B cell (primary cell): ENCODE results near the gene POLK. TPM values are rescaled to one million over a fixed set of nuclear protein-coding genes. Genes with fewer than 3 reads are reported as not detected.

Experiments
- ATAC-seq: fragments of 200-7000 bp; cut with Tn5 transposase; one replicate; pipeline ENCODE4 v1.10.0; 2021; ENCODE audit warnings: low read depth, mild to moderate bottlenecking, moderate number of reproducible peaks, moderate library complexity
- CTCF ChIA-PET: fragments of 350-600 bp; sonication (Branson Sonifier 250); formaldehyde crosslinking; loops from one replicate; lab custom pipeline; 2021; ENCODE audit warnings: antibody characterized with exemption, inconsistent platforms; lab: Charles Lee
- POLR2A ChIA-PET: fragments of 350-600 bp; sonication (Branson Sonifier 250); formaldehyde crosslinking; loops from one replicate; lab custom pipeline; 2021; ENCODE audit warnings: antibody characterized with exemption; lab: Charles Lee
- DNase-seq: peaks from one replicate; pipeline ENCODE4 v3.0.0; 2013
- H2AFZ ChIP-seq: 2 replicates; pipeline ENCODE4 v1.6.1; 2012; ENCODE audit warnings: mild to moderate bottlenecking, low read depth, low read length; ENCODE audit not compliant: insufficient read depth, poor library complexity, severe bottlenecking
- H3K27ac ChIP-seq, 2 donors: 1 replicate in 1 of 2; 2 replicates in 1 of 2; pipeline ENCODE4 v1.5.1; 2012 to 2013; ENCODE audit warnings: low read length in 2 of 2, mild to moderate bottlenecking in 2 of 2, moderate library complexity in 1 of 2
- H3K27me3 ChIP-seq, 4 experiments: fragments of 200-600 bp in 1 of 4; sonication (generic) in 1 of 4; replicated peaks in 1 of 4; 1 replicate in 2 of 4; 2 replicates in 2 of 4; pipeline versions ENCODE4 v1.6.1 to v1.7.0; 2013 to 2016; ENCODE audit warnings: low read length in 3 of 4, mild to moderate bottlenecking in 2 of 4, mixed read lengths in 1 of 4, moderate library complexity in 1 of 4; ENCODE audit not compliant: insufficient read depth in 4 of 4, control insufficient read depth in 3 of 4; ENCODE audit errors: control extremely low read depth in 1 of 4
- H3K36me3 ChIP-seq, 2 experiments: replicated peaks in 1 of 2; 1 replicate in 1 of 2; 2 replicates in 1 of 2; pipeline versions ENCODE4 v1.6.1 to v1.7.1; 2013; ENCODE audit warnings: low read length in 1 of 2; ENCODE audit not compliant: insufficient read depth in 2 of 2, control insufficient read depth in 1 of 2; ENCODE audit errors: control extremely low read depth in 1 of 2, extremely low read depth in 1 of 2
- H3K4me1 ChIP-seq, 2 donors: fragments of 200-600 bp in 1 of 2; sonication (generic) in 1 of 2; 1 replicate in 1 of 2; 2 replicates in 1 of 2; pipeline versions ENCODE4 v1.5.1 to v1.6.1; 2013 to 2017; ENCODE audit warnings: low read length in 2 of 2; ENCODE audit not compliant: control insufficient read depth in 2 of 2, insufficient read depth in 2 of 2
- H3K4me2 ChIP-seq: replicated peaks from 2 replicates; pipeline ENCODE3; 2012; ENCODE audit warnings: mild to moderate bottlenecking, low read depth, low read length; ENCODE audit not compliant: poor library complexity, severe bottlenecking
- H3K4me3 ChIP-seq, 5 experiments: fragments of 200-600 bp in 1 of 5; sonication (generic) in 1 of 5; 1 replicate in 3 of 5; 2 replicates in 2 of 5; pipeline versions ENCODE4 v1.5.1 to v1.7.0; 2011 to 2016; ENCODE audit warnings: low read length in 4 of 5, mild to moderate bottlenecking in 4 of 5, low read depth in 2 of 5, control low read depth in 1 of 5, moderate library complexity in 1 of 5; ENCODE audit not compliant: insufficient read depth in 1 of 5; ENCODE audit errors: control extremely low read depth in 1 of 5, extremely low read depth in 1 of 5
- H3K79me2 ChIP-seq: fragments of 200-600 bp; sonication (generic); one replicate; pipeline ENCODE4 v1.6.0; 2016; ENCODE audit warnings: low read length; ENCODE audit not compliant: control insufficient read depth, insufficient read depth
- H3K9ac ChIP-seq: fragments of 200-600 bp; sonication (generic); 2 replicates; pipeline ENCODE4 v1.6.1; 2017; ENCODE audit warnings: mild to moderate bottlenecking, low read length, moderate library complexity
- H3K9me3 ChIP-seq, 3 donors: one replicate each; pipeline versions ENCODE4 v1.6.1 to v1.7.1; 2013; ENCODE audit warnings: low read length in 2 of 3; ENCODE audit not compliant: control insufficient read depth in 2 of 3, insufficient read depth in 1 of 3; ENCODE audit errors: control extremely low read depth in 1 of 3
- H4K20me1 ChIP-seq: 2 replicates; pipeline ENCODE4 v1.6.0; 2012; ENCODE audit warnings: mild to moderate bottlenecking, low read length; ENCODE audit not compliant: insufficient read depth, control insufficient read depth, poor library complexity, severe bottlenecking
- H3K27ac Mint-ChIP-seq: one replicate; pipeline ENCODE4 v1.8.0; 2021; ENCODE audit warnings: mixed read lengths
- H3K27me3 Mint-ChIP-seq: one replicate; pipeline ENCODE4 v1.8.0; 2021; ENCODE audit warnings: mixed read lengths
- H3K4me1 Mint-ChIP-seq: one replicate; pipeline ENCODE4 v1.8.0; 2021; ENCODE audit warnings: mixed read lengths
- H3K4me3 Mint-ChIP-seq: one replicate; pipeline ENCODE4 v1.8.0; 2021; ENCODE audit warnings: mixed read lengths
- H3K9me3 Mint-ChIP-seq: one replicate; pipeline ENCODE4 v1.8.0; 2022; ENCODE audit warnings: mixed read lengths; ENCODE audit not compliant: insufficient read depth
- CTCF ChIP-seq: fragments of 200-600 bp; IDR thresholded peaks from one replicate; pipeline ENCODE4 v1.8.0; 2022; ENCODE audit warnings: antibody characterized with exemption, mild to moderate bottlenecking
- EZH2 ChIP-seq: IDR thresholded peaks from 2 replicates; pipeline ENCODE4 v1.6.1; 2012; ENCODE audit warnings: borderline replicate concordance, low read depth, mild to moderate bottlenecking, moderate library complexity, low read length; ENCODE audit not compliant: insufficient read depth, poor library complexity, severe bottlenecking
- WGBS: methylation state at CpG from one replicate; pipeline ENCODE4 v1.1.5; 2013; ENCODE audit warnings: missing lambda C conversion rate; ENCODE audit not compliant: insufficient coverage; 5-methylcytosine and 5-hydroxymethylcytosine counted together
- intact Hi-C: fragments of 100-400 bp; cut with micrococcal nuclease; formaldehyde crosslinking; loops from one replicate; pipeline ENCODE4 v1.10.0; 2022
- polyA plus RNA-seq: library from polyadenylated mRNA; depleted of rRNA; stranded (reverse); fragments of >200 nt; gene quantifications from 2 replicates; pipeline ENCODE4 v1.2.3, GENCODE V29; 2012
- total RNA-seq, 2 donors: library from RNA; stranded (reverse); fragments of 120-200 nt in 1 of 2; gene quantifications; 1 replicate in 1 of 2; 2 replicates in 1 of 2; pipeline versions ENCODE4 v1.2.3 to v1.2.4, GENCODE V29; 2013 to 2022

Gene POLK
- total and polyA plus RNA-seq, 2 donors (not counting 1 experiment from before 2014, with no cell fraction given) = 13.8 to 41.6 TPM

GRCh38 chr5:75617736-75618352 is 106.2 kb downstream of the POLK start:
- POLR2A ChIA-PET = no interaction called here
- ATAC-seq (no peak), DNase-seq (no peak)
- H3K27me3 ChIP-seq = no peaks in the 10 kb centered on the region
- H3K4me3 ChIP-seq = no peak overlapping the region
- no peaks in the 10 kb centered on the region for H3K79me2 ChIP-seq
- TF ChIP-seq CTCF = no peak
- 98% methylated on average over 4 of the region's 5 CpGs for WGBS
- H3K9me3 ChIP-seq = no peaks in the 10 kb centered on the region
- intact Hi-C loops = no loop called here
- no peak overlapping the region for H3K27ac ChIP-seq
- Mint-ChIP-seq H3K4me3 (no peak overlapping the region), H3K27me3 (no peaks in the 10 kb centered on the region), H3K9me3 (no peaks in the 10 kb centered on the region), H3K27ac (no peak overlapping the region), H3K4me1 (no peaks in the 10 kb centered on the region)
- CTCF ChIA-PET = no interaction called here
- H3K9ac ChIP-seq = no peak overlapping the region
- no peak overlapping the region for H3K4me2 ChIP-seq
- H3K36me3 ChIP-seq = no peaks in the 10 kb centered on the region
- no peak overlapping the region for H2AFZ ChIP-seq
- no peaks in the 10 kb centered on the region for H3K4me1 ChIP-seq
- H4K20me1 ChIP-seq = no peaks in the 10 kb centered on the region

GRCh38 chr5:75620184-75620959 is 108.7 kb downstream of the POLK start:
- 100% methylated on average over 1 of the region's 4 CpGs for WGBS
- DNase-seq (no peak), ATAC-seq (no peak)
- Histone ChIP-seq H3K4me2 (no peak overlapping the region), H3K36me3 (no peaks in the 10 kb centered on the region), H3K9ac (no peak overlapping the region), H3K4me1 (no peaks in the 10 kb centered on the region), H3K9me3 (no peaks in the 10 kb centered on the region), H3K27ac (no peak overlapping the region), H3K4me3 (no peak overlapping the region), H2AFZ (no peak overlapping the region), H4K20me1 (no peaks in the 10 kb centered on the region), H3K27me3 (no peaks in the 10 kb centered on the region), H3K79me2 (no peaks in the 10 kb centered on the region)
- H3K9me3 Mint-ChIP-seq = no peaks in the 10 kb centered on the region
- H3K27ac Mint-ChIP-seq = no peak overlapping the region
- no peaks in the 10 kb centered on the region for H3K4me1 Mint-ChIP-seq
- ChIA-PET POLR2A (no interaction called here), CTCF (no interaction called here)
- H3K27me3 Mint-ChIP-seq = no peaks in the 10 kb centered on the region
- no peak overlapping the region for H3K4me3 Mint-ChIP-seq
- intact Hi-C loops = no loop called here
- TF ChIP-seq EZH2 (no peak), CTCF (no peak)
